WTC11 (cell line): ENCODE results near the gene LEMD3. TPM values are rescaled to one million over a fixed set of nuclear protein-coding genes. Genes with fewer than 3 reads are reported as not detected.

Experiments
- ATAC-seq: fragments of 200-7000 bp; cut with Tn5 transposase; 2 replicates; pipeline ENCODE4 v1.10.0; 2021; ENCODE audit warnings: mild to moderate bottlenecking, moderate library complexity
- CTCF ChIA-PET: fragments of 300-600 bp; sonication (Branson Sonifier 250); formaldehyde crosslinking; loops from one replicate; lab custom pipeline; 2021; ENCODE audit warnings: antibody characterized with exemption; lab: Charles Lee
- POLR2A ChIA-PET: fragments of 350-600 bp; sonication (Branson Sonifier 250); formaldehyde crosslinking; loops from one replicate; lab custom pipeline; 2021; ENCODE audit warnings: antibody characterized with exemption; lab: Charles Lee
- DNase-seq: peaks from one replicate; pipeline ENCODE4 v3.0.0; 2021; ENCODE audit warnings: low spot score
- H3K27ac Mint-ChIP-seq: 2 replicates; pipeline ENCODE4 v1.8.0; 2021; ENCODE audit warnings: mixed read lengths
- H3K27me3 Mint-ChIP-seq: 2 replicates; pipeline ENCODE4 v1.8.0; 2021; ENCODE audit warnings: low read depth, mild to moderate bottlenecking, moderate library complexity, mixed read lengths
- H3K36me3 Mint-ChIP-seq: 2 replicates; pipeline ENCODE4 v1.8.0; 2021; ENCODE audit warnings: mixed read lengths
- H3K4me1 Mint-ChIP-seq: 2 replicates; pipeline ENCODE4 v1.8.0; 2022; ENCODE audit warnings: mixed read lengths
- H3K4me3 Mint-ChIP-seq: 2 replicates; pipeline ENCODE4 v1.8.0; 2021; ENCODE audit warnings: mild to moderate bottlenecking, moderate library complexity, mixed read lengths
- H3K9me3 Mint-ChIP-seq: 2 replicates; pipeline ENCODE4 v1.8.0; 2021; ENCODE audit warnings: mixed read lengths
- ARID4B ChIP-seq: sonication (generic); formaldehyde crosslinking; IDR thresholded peaks from 2 replicates; pipeline ENCODE4 v1.8.0; 2023; ENCODE audit warnings: missing genetic modification reagents, mild to moderate bottlenecking, borderline replicate concordance
- ATF2 ChIP-seq: sonication (generic); formaldehyde crosslinking; IDR thresholded peaks from 2 replicates; pipeline ENCODE4 v1.8.1; 2022; ENCODE audit warnings: low read depth, missing genetic modification reagents, borderline replicate concordance
- CDX4 ChIP-seq: fragments of 250-450 bp; sonication (Bioruptor Pico); IDR thresholded peaks from 2 replicates; pipeline ENCODE4 v1.9.0; 2021; ENCODE audit warnings: moderate library complexity, mild to moderate bottlenecking, inconsistent platforms, borderline replicate concordance
- ELF4 ChIP-seq: sonication (generic); formaldehyde crosslinking; IDR thresholded peaks from 2 replicates; pipeline ENCODE4 v1.8.1; 2022; ENCODE audit warnings: low read depth, mild to moderate bottlenecking, moderate library complexity, missing genetic modification reagents
- EMX1 ChIP-seq: fragments of 250-450 bp; sonication (Bioruptor Pico); IDR thresholded peaks from 2 replicates; pipeline ENCODE4 v1.8.0; 2021; ENCODE audit warnings: mild to moderate bottlenecking
- HMGA2 ChIP-seq: fragments of 250-450 bp; sonication (Bioruptor Pico); IDR thresholded peaks from 2 replicates; pipeline ENCODE4 v1.4.0; 2021; ENCODE audit warnings: mild to moderate bottlenecking, moderate library complexity
- IRF1 ChIP-seq: sonication (generic); formaldehyde crosslinking; IDR thresholded peaks from 2 replicates; pipeline ENCODE4 v1.8.0; 2023; ENCODE audit warnings: missing genetic modification reagents
- IRF2 ChIP-seq: sonication (generic); formaldehyde crosslinking; IDR thresholded peaks from 2 replicates; pipeline ENCODE4 v1.8.0; 2022; ENCODE audit warnings: low read depth, missing genetic modification reagents, borderline replicate concordance
- MAX ChIP-seq: sonication (generic); formaldehyde crosslinking; IDR thresholded peaks from 2 replicates; pipeline ENCODE4 v1.8.0; 2022; ENCODE audit warnings: mild to moderate bottlenecking, missing genetic modification reagents
- MLX ChIP-seq: sonication (generic); formaldehyde crosslinking; IDR thresholded peaks from 2 replicates; pipeline ENCODE4 v1.8.1; 2023; ENCODE audit warnings: mild to moderate bottlenecking, missing genetic modification reagents, moderate library complexity
- MXD4 ChIP-seq: fragments of 250-450 bp; sonication (Bioruptor Pico); IDR thresholded peaks from 2 replicates; pipeline ENCODE4 v1.8.0; 2021; ENCODE audit warnings: mild to moderate bottlenecking, moderate library complexity, borderline replicate concordance
- PRRX2 ChIP-seq: fragments of 250-450 bp; sonication (Bioruptor Pico); IDR thresholded peaks from 2 replicates; pipeline ENCODE4 v1.8.0; 2021; ENCODE audit warnings: mild to moderate bottlenecking
- RELA ChIP-seq: sonication (generic); formaldehyde crosslinking; IDR thresholded peaks from 2 replicates; pipeline ENCODE4 v1.8.1; 2022; ENCODE audit warnings: missing genetic modification reagents, mild to moderate bottlenecking, borderline replicate concordance
- RORB ChIP-seq: fragments of 250-450 bp; sonication (Bioruptor Pico); IDR thresholded peaks from 2 replicates; pipeline ENCODE4 v1.9.0; 2021; ENCODE audit warnings: mild to moderate bottlenecking
- SOX15 ChIP-seq: fragments of 250-450 bp; sonication (Bioruptor Pico); IDR thresholded peaks from 2 replicates; pipeline ENCODE4 v1.9.0; 2021; ENCODE audit warnings: mild to moderate bottlenecking
- SP1 ChIP-seq: sonication (generic); formaldehyde crosslinking; conservative IDR thresholded peaks from 2 replicates; pipeline ENCODE4 v1.8.1; 2022; ENCODE audit warnings: missing genetic modification reagents
- TEAD4 ChIP-seq: sonication (generic); formaldehyde crosslinking; IDR thresholded peaks from 2 replicates; pipeline ENCODE4 v1.8.0; 2022; ENCODE audit warnings: mild to moderate bottlenecking, missing genetic modification reagents
- TP53 ChIP-seq: sonication (generic); formaldehyde crosslinking; IDR thresholded peaks from 2 replicates; pipeline ENCODE4 v1.8.1; 2023; ENCODE audit warnings: mild to moderate bottlenecking, missing genetic modification reagents
- ZBTB21 ChIP-seq: sonication (generic); formaldehyde crosslinking; IDR thresholded peaks from 2 replicates; pipeline ENCODE4 v1.8.1; 2023; ENCODE audit warnings: mild to moderate bottlenecking, missing genetic modification reagents, borderline replicate concordance
- ZBTB43 ChIP-seq: sonication (generic); formaldehyde crosslinking; IDR thresholded peaks from 2 replicates; pipeline ENCODE4 v1.8.1; 2023; ENCODE audit warnings: mild to moderate bottlenecking, missing genetic modification reagents
- ZNF281 ChIP-seq: sonication (generic); formaldehyde crosslinking; IDR thresholded peaks from 2 replicates; pipeline ENCODE4 v1.8.0; 2023; ENCODE audit warnings: mild to moderate bottlenecking, missing genetic modification reagents
- ZNF671 ChIP-seq: fragments of 250-450 bp; sonication (Bioruptor Pico); IDR thresholded peaks from 2 replicates; pipeline ENCODE4 v1.8.0; 2021; ENCODE audit warnings: mild to moderate bottlenecking
- ZSCAN18 ChIP-seq: fragments of 250-450 bp; sonication (Bioruptor Pico); IDR thresholded peaks from 2 replicates; pipeline ENCODE4 v2.1.2; 2022; ENCODE audit warnings: mild to moderate bottlenecking, moderate library complexity
- total RNA-seq: library from RNA; stranded (reverse); gene quantifications from 3 replicates; pipeline ENCODE4 v1.2.3, GENCODE V29; 2021

The LEMD3 gene
- total RNA-seq, 1 experiment from 2014 or later, result 31.3 TPM

- DNase-seq (no peak), ATAC-seq (no peak)
- POLR2A ChIA-PET, result no interaction called here
- TF ChIP-seq CDX4 (CRISPR knock-in tag) (no peak), ATF2 (CRISPR knock-in tag) (no peak), TEAD4 (CRISPR knock-in tag) (no peak), PRRX2 (CRISPR knock-in tag) (no peak), ZNF671 (CRISPR knock-in tag) (no peak), ZNF281 (CRISPR knock-in tag) (no peak), RORB (no peak)
- Mint-ChIP-seq H3K27ac (no peak overlapping the region), H3K4me3 (no peak overlapping the region), H3K27me3 (no peaks in the 10 kb centered on the region), H3K9me3 (no peaks in the 10 kb centered on the region), H3K36me3 (no peaks in the 10 kb centered on the region), H3K4me1 (no peaks in the 10 kb centered on the region)
- CTCF ChIA-PET, result no interaction called here
Observed at GRCh38 chr12:65287426-65287825, 118.0 kb downstream of the LEMD3 start.

GRCh38 chr12:65292241-65292640, 122.9 kb downstream of the LEMD3 start:
- ChIA-PET POLR2A (no interaction called here), CTCF (no interaction called here)
- no peak overlapping the region for H3K4me3 Mint-ChIP-seq
- TF ChIP-seq MLX (no peak), SOX15 (CRISPR knock-in tag) (no peak), EMX1 (no peak), HMGA2 (CRISPR knock-in tag) (no peak), ELF4 (CRISPR knock-in tag) (no peak), IRF2 (no peak), IRF1 (CRISPR knock-in tag) (no peak), TP53 (CRISPR knock-in tag) (no peak), MAX (no peak), ARID4B (CRISPR knock-in tag) (no peak), SP1 (CRISPR knock-in tag) (no peak), RELA (CRISPR knock-in tag) (no peak), MXD4 (CRISPR knock-in tag) (no peak), ZBTB21 (CRISPR knock-in tag) (no peak), ZBTB43 (CRISPR knock-in tag) (no peak), ZSCAN18 (CRISPR knock-in tag) (no peak)

More at GRCh38 chr12:65292241-65292640, 122.9 kb downstream of the LEMD3 start:
- ATAC-seq, result no peak
- Mint-ChIP-seq H3K4me1 (no peaks in the 10 kb centered on the region), H3K36me3 (no peaks in the 10 kb centered on the region), H3K27me3 (no peaks in the 10 kb centered on the region), H3K27ac (no peak overlapping the region), H3K9me3 (peaks cover 8% of the 10 kb centered on the region)
- no peak for DNase-seq
